ENCODE data around the gene KRT78.
"Not testable (repeated sequence)": the region's sequence is repeated elsewhere in the genome, so short reads cannot be mapped to it uniquely, and the experiment has no call there.

The KRT78 gene

DNA sequence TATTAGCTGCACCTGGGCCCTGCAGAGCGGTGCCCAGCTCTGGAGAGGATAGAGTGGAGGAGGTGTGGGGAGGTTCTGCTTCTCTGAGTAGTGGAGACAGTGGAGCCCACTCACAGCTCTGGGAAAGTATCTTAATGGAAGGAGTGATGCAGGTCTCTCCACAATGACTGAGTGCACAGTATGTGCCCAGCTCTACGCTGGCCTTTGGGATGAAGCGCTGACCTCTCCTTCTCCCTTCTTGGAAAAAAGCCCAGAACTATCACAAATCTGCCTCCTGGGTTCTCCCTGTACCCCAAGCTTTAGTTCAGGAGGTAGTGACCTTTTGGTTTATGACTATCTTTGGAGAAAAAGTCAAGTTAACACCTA, 52.4 kb downstream of the KRT78 start:
- DNase-seq (ENCODE audit: low read depth), result no peak

DNA sequence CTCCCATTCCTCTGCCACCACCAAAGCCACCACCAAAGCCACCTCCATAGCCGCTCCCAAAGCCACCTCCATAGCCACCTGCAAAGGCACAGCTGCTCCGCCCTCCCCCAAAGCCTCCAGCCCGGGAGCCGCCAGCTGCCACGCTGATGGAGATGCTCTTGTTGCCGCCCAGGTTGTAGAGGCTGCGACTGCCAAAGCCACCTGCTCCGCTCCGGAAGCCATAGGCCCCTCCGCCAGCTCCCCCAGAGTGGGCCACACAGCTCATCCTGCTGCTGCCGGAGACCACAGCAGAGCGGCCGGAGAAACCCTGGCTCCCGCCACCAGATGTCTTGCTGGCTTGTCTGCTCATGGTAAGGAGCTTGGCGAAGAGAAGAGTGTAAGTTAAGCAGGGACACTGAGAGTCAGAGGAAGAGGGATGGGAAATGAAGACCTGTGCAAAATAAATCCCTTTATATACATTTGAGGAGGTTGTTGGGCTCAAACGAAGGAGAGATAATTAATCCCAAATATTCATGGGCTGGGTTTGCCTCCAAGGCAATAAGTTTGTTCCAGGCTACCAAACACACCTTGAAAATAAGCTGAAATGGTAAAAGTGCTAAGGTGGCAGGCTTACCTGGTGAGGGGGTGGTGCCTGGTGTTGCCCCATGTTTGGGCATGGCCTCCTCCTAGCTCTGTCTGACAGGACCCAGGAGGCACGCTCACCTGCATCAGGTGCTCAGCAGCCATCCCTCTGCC, 52.9 kb downstream of the KRT78 start, which contains the start of gene KRT3:
Gene KRT3, minus strand, starts transcription at position 424 of the 735 bp plus-strand sequence. Its CDS starts 75 bp downstream, at position 349.
- DNase-seq (ENCODE audit: low read depth), result no peak

DNA sequence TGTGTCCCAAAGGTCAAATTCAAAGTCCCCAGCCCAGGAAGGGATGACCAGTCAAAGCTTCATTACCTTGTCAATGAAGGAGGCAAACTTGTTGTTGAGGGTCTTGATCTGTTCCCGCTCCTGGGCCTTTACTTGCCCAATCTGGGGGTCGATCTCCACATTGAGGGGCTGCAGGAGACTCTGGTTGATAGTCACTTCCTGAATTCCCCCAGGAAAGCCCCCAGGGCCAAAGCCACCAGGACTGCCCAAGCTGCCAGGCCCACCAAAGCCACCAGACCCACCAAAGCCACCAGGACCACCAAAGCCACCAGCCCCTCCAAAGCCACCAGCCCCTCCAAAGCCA, 53.5 kb downstream of the KRT78 start:
- not testable (repeated sequence) for DNase-seq (ENCODE audit: low read depth)

DNA sequence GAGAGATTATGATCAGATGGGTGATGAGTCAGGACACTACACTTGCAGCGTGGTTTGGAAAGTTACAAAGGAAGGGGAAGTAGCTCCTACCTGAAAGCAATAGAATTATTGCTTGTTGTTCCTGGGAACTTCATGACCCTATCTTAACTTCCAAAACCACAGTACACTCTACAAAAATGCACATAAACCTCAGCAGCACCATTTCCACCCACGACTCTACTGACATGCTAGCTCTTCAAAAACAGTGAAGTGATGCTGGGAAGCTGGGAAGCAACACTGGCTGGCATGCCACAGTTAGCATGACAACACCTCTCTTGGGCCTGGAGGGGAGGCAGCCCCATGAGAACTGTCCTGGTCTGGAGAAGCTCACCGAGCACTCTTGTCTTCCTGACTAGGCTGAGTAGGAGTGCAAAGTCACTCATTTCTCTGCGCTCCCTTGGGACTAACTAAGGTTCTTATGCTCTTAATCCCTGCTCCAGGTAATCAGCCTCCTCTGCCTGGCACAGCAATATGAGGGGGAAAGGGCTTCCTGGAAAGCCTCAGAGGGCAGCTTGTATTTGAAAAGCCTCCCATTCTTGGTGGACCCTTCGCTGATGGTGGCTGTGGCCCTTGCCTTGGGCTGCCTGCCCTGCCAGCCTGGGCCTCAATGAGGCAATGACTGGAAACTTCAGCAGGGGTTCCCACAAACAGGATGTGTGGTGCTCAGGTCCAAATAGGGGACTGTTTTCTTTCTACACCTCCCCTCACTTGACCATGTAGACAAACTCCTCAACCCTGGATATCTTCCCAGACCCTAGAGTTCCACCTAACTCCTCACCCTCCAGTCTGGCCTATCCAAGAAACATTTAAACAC, 54.1 kb downstream of the KRT78 start:
- no peak for DNase-seq (ENCODE audit: low read depth)

DNA sequence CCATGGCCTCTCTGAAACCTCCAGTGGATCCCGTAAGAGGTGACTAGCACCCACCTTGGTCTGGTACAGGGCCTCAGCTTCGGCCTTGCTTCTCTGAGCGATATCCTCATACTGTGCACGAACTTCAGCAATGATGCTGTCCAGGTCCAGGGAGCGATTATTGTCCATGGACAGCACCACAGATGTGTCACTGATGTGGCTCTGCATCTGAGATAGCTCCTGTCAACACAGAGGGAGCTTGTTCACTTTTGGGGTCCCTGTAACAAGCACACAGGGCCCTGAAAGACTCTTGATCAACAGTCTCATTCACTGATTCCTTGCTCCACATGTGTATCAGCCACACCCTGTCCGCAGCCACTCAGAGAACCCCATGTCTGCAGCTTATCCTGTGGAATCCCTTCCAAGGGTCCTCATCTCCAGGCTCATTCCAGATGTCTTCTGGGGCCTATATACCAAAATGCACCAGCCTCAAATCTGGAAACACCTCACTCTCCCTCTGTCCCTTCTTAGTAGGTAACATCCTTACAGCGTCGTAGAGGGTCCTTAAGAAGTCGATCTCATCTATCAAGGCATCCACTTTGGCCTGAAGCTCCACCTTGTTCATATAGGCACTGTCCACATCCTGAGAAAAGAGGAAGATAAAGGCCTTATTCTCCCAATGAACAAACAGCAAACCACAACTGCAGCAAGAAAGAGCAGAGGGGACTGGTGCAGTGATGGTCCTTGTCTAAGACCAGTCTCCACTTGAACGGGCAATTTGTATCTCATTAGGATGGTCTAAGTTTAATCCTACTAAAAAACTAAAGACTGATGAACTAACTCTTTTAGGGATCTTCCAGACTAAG, 56.4 kb downstream of the KRT78 start:
- DNase-seq (ENCODE audit: low read depth), result no peak

DNA sequence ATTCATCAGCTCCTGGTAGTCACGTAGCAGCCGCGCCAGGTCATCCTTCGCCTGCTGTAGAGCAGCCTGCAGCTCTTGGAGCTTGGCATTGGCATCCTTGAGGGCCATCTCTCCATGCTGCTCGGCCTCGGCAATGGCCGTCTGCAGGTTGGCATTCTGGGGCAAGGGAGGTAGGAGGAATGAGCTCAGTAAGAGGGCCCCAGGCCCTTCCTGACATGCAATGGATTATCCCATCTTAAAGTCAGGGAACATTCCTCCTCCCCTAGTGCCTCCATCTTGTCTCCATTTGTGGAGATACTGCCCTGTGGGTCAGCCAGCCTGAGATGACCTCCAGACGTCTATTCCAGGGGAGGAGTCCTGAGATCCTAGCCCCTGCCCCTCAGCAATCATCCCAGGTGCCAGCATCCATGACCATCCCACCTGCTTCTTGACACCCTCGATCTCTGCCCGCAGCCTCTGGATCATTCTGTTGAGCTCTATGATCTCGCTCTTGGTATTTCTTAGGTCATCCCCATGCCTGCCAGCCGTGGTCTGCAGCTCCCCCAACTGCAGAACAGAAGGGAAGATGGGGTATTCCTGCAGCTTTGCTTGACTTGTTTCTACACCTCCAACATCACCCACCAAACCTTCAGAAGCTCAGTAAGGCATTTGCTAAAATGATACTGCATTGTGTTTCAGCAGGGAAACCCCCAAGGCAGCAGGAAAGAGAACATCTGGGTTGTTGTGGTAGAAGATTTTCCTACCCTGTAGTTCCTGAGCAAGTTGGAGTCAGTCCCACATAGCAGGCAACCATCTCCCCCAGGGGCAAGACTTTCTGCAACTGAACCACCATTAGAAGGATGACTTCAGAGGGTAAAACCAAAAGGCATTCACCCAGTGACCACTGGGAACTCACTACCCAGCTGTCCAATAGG, 57.3 kb downstream of the KRT78 start:
- DNase-seq (ENCODE audit: low read depth), result no peak

DNA sequence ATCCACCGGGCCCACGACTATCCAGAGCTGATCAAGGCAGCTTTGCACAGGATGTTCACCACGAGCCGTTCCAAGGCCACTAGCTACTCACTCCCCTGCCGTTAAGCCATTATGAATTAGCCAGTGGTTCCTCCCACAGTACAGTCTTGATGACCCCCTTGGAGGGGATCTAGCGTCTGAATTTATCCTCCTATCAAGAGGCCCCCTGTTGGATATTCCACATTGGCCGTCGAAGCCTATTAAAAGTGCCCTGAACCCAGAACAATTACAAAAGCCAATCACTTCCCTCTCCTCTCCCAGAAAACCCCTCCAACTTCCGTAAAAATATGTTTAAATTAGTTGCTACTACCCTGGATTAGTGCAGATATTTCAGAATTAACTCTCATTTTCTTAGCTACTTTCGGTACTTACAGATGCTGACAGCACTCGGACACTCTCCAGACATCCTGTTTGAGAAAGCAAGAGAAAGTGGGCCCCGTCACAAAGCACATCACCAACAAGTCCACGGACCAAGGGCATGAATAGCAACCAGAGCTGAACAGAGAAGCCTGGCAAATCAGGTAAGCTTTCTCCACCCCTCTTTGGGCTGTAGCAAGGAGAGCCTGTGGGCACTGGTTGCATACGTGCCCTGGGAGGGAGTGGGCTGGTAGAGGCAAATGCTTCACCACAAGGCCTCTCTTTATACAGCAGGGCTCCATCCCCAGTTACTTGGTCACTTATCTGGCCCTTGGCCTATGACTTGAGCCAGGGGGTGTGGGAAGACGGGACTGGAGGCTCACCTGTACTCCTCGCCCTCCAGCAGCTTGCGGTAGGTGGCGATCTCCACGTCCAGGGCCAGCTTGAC, 58.1 kb downstream of the KRT78 start:
- DNase-seq (ENCODE audit: low read depth), result no peak

DNA sequence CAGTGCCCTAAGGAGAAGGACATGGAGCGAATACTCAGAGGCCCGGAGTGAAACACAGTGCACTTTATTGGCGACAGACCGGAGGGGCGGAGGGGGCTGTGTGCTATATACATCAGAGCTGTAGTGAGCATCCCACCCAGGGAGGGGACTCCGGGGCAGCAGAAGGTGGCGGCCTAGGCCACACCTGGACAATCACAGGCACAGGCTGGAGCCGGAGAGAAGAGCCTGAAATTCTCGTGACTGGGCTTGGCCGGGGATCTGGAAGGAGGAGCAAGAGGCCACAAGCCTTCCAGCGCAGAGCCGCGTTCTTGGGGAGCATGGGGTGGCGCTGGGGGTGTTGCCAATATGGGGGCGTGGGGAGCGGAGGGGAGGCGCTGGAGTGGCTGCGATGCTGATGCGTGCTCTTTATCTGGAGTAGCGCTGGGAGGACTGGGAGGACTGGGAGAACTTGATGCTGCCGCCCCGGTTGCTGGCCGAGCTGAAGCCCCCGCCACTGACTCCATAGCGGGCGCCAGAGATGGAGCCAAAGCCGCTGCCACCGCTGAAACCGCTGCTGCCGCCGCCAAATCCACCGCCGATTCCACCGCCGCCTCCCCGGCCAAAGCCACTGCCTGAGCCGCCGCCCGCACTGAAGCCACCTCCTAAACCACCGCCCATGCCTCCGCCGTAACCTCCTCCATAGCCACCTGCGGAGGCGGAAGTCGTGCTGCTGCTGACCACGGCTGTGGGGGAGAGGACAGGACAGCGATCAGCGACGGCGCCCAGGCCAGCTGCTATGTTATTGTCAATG, 59.0 kb downstream of the KRT78 start:
- DNase-seq (ENCODE audit: low read depth), result no peak

DNA sequence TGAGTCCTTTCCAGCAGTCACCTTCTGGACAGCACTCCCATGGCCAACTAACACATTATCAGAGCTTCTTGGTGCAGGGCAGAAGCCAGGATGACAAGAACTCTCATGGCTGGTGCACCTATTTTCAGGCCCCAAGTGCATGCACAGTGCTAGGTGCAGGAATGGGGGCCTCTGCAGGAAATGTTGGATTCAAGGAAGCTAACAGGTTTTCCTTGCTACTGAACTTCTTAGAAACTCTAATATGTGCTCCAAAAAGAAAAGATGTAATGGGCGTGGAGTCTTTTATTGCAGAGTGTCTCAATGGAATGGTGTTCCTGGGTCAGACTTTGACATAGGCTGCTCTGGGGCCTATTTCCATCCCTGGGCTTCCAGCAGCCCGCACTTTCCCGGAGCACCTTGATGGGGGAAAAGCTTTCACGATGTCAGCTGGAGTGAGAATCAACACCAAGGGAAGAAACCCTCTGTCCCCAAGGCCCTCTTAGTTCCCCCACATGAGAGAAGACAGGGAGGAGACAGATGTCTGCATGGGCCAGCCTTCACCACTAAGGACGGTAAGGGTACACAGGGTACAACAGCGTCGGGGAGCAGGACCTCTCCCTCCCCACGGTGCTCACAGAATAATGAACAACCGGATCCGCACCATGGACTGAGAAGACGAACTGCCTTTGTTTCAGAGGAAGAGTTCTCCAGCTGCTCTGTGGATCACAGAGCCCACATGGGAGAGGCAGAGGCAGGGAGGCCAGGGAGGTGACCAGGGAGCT, 59.7 kb downstream of the KRT78 start:
- DNase-seq (ENCODE audit: low read depth), result no peak

DNA sequence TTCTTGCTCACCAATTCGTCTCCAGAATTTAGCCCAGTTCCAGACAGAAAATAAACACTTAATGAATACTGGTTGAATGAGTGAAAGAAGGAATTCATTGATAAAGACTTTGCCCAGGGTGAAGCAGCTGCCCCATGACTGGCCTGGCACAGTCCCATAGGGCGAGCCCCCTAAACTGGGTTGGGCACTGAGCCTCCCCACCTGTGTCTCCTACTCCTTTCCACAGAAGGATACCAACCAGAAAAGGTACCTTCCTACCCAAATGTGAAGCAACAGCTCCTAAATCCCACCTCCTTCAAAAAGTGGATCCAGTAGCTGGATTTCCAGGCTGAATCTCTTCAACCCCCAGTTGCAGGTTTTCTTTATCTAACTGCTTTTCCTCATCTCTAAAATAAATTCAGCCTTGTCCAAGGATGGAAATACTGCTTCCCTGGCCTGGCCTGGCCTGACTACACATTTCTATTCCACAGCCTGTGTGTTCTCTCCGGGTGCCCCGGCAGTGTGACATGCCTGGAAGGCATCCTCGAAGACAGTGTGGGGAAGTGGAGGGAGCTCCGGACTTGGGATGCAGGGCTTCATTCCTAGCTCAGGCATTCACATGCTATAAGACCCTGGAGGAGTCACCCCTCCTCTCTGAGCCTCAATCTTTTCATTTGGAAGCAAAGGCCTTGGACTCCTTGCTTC, 60.5 kb downstream of the KRT78 start:
- no peak for DNase-seq (ENCODE audit: low read depth)

Data from activated T-helper 1 cell treated with Interleukin-2 at 50 U/mL for 16 hours (primary cell).